DOHH2 (cell line): ENCODE results near the gene NDC1.

Experiments used
- CTCF ChIP-seq: fragments of 200-600 bp; sonication (generic); IDR thresholded peaks from one replicate; pipeline ENCODE4 v1.5.1; 2014; ENCODE audit warnings: antibody characterized with exemption, mild to moderate bottlenecking, low read depth, low read length; ENCODE audit not compliant: poor library complexity, severe bottlenecking
- EZH2phosphoT487 ChIP-seq: fragments of 200-600 bp; sonication (generic); IDR thresholded peaks from 2 replicates; pipeline ENCODE4 v1.6.1; 2017; ENCODE audit warnings: borderline replicate concordance, mild to moderate bottlenecking, antibody characterized with exemption, low read length, moderate library complexity, mixed read lengths

GRCh38 chr1:53822931-53823330 is 15.2 kb downstream of the NDC1 start:
- TF ChIP-seq CTCF (no peak), EZH2phosphoT487 (no peak)
